VCaP (cell line): ENCODE data around the gene BSN.

Experiments
- H3K27ac ChIP-seq: fragments of 450-650 bp; 2 replicates; pipeline ENCODE4 v1.5.1; 2017
- CTCF ChIP-seq: fragments of 450-650 bp; conservative IDR thresholded peaks from 2 replicates; pipeline ENCODE4 v1.5.1; 2017; ENCODE audit warnings: mild to moderate bottlenecking, moderate library complexity

BSN gene

DNA sequence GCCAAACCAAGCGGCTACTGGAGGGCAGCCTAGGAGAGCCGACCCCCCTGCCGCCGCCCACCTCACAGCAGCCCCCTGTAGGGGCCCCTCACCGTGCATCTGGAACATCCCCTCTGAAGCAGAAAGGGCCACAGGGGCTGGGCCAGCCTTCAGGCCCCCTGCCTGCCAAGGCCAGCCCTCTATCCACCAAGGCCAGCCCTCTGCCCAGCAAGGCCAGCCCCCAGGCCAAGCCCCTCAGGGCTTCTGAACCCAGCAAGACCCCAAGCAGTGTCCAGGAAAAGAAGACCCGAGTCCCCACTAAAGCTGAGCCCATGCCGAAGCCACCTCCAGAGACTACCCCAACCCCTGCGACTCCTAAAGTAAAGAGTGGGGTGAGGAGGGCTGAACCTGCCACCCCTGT is 96.4 kb downstream of the BSN start:
- no peak for TF ChIP-seq CTCF
- no peak overlapping the region for H3K27ac ChIP-seq

- no peak for TF ChIP-seq CTCF
- H3K27ac ChIP-seq = no peak overlapping the region
These were observed 98.1 kb downstream of the BSN start for GRCh38 chr3:49652218-49652902.

GRCh38 chr3:49652903-49653415 is 98.7 kb downstream of the BSN start:
- H3K27ac ChIP-seq = no peak overlapping the region
- no peak for TF ChIP-seq CTCF

- no peak overlapping the region for H3K27ac ChIP-seq
- no peak for TF ChIP-seq CTCF
These were observed 99.3 kb downstream of the BSN start for GRCh38 chr3:49653621-49654020.

DNA sequence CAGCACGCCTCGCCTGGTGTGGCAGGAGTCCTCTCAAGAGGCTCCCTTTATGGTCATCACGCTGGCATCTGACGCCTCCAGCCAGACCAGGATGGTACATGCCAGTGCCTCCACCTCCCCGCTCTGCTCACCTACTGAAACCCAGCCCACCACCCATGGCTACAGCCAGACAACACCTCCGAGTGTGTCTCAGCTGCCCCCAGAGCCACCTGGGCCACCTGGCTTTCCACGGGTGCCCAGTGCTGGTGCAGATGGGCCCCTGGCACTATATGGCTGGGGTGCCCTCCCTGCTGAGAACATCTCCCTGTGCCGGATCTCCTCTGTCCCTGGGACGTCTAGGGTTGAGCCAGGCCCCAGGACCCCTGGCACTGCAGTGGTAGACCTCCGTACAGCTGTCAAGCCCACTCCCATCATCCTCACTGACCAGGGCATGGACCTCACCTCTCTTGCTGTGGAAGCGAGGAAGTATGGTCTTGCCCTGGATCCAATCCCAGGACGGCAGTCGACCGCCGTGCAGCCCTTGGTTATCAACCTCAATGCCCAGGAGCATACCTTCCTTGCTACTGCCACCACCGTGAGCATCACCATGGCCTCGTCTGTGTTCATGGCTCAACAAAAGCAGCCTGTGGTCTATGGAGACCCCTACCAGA is 100.0 kb downstream of the BSN start:
- no peak for TF ChIP-seq CTCF

GRCh38 chr3:49654955-49655556 is 100.8 kb downstream of the BSN start:
- no peak overlapping the region for H3K27ac ChIP-seq
- TF ChIP-seq CTCF = no peak

More for the DNA sequence above, 100.0 kb downstream of the BSN start:
- no peak overlapping the region for H3K27ac ChIP-seq

- H3K27ac ChIP-seq = no peak overlapping the region
These were observed 101.5 kb downstream of the BSN start for GRCh38 chr3:49655731-49656285.

More at GRCh38 chr3:49655731-49656285, 101.5 kb downstream of the BSN start:
- TF ChIP-seq CTCF = no peak
